Mesothelial cell of epicardium (in vitro differentiated cells): Measurements from ENCODE around the gene PRCC. TPM values are rescaled to one million over a fixed set of nuclear protein-coding genes. Genes with fewer than 3 reads are reported as not detected.

Source experiments
- DNase-seq, 2 experiments: peaks; one replicate each; pipeline ENCODE4 v3.0.0; 2021; ENCODE audit warnings: low spot score in 2 of 2; ENCODE audit not compliant: unreplicated experiment in 2 of 2
- H3K27ac Mint-ChIP-seq: 2 replicates; pipeline ENCODE4 v1.8.0; 2021; ENCODE audit warnings: mixed read lengths
- H3K27me3 Mint-ChIP-seq: 2 replicates; pipeline ENCODE4 v1.8.0; 2021; ENCODE audit warnings: low read depth, mixed read lengths
- H3K36me3 Mint-ChIP-seq: 2 replicates; pipeline ENCODE4 v1.8.0; 2021; ENCODE audit warnings: mixed read lengths
- H3K4me1 Mint-ChIP-seq: 2 replicates; pipeline ENCODE4 v1.8.0; 2021; ENCODE audit warnings: mixed read lengths
- H3K4me3 Mint-ChIP-seq: 2 replicates; pipeline ENCODE4 v1.8.0; 2021; ENCODE audit warnings: mild to moderate bottlenecking, moderate library complexity, mixed read lengths
- H3K9me3 Mint-ChIP-seq: 2 replicates; pipeline ENCODE4 v1.8.0; 2021; ENCODE audit warnings: mixed read lengths
- total RNA-seq: library from RNA; stranded (reverse); gene quantifications from 3 replicates; pipeline ENCODE4 v1.2.1, GENCODE V29; 2021
- TF ChIP-seq, protein P1 (sequence below): fragments of 200-600 bp; sonication (generic); IDR thresholded peaks from one replicate; pipeline ENCODE4 v1.5.0; 2021; ENCODE audit warnings: antibody characterized with exemption; ENCODE audit not compliant: unreplicated experiment

PRCC gene
- total RNA-seq, 1 donor from 2014 or later: 93.7 TPM

GRCh38 chr1:156781585-156782186 is 14.4 kb downstream of the PRCC start:
- peaks cover 13% of the 10 kb centered on the region for H3K36me3 Mint-ChIP-seq
- H3K27me3 Mint-ChIP-seq: no peaks in the 10 kb centered on the region
- no peak overlapping the region for H3K27ac Mint-ChIP-seq
- H3K4me1 Mint-ChIP-seq: peaks cover 9% of the 10 kb centered on the region
- H3K9me3 Mint-ChIP-seq: no peaks in the 10 kb centered on the region
- TF ChIP-seq, protein P1, sequence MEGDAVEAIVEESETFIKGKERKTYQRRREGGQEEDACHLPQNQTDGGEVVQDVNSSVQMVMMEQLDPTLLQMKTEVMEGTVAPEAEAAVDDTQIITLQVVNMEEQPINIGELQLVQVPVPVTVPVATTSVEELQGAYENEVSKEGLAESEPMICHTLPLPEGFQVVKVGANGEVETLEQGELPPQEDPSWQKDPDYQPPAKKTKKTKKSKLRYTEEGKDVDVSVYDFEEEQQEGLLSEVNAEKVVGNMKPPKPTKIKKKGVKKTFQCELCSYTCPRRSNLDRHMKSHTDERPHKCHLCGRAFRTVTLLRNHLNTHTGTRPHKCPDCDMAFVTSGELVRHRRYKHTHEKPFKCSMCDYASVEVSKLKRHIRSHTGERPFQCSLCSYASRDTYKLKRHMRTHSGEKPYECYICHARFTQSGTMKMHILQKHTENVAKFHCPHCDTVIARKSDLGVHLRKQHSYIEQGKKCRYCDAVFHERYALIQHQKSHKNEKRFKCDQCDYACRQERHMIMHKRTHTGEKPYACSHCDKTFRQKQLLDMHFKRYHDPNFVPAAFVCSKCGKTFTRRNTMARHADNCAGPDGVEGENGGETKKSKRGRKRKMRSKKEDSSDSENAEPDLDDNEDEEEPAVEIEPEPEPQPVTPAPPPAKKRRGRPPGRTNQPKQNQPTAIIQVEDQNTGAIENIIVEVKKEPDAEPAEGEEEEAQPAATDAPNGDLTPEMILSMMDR: no peak
- no peak overlapping the region for H3K4me3 Mint-ChIP-seq
- DNase-seq: no peak

- no peaks in the 10 kb centered on the region for H3K4me1 Mint-ChIP-seq
- no peak overlapping the region for H3K4me3 Mint-ChIP-seq
- peaks cover 28% of the 10 kb centered on the region for H3K36me3 Mint-ChIP-seq
- DNase-seq: no peak
- H3K27ac Mint-ChIP-seq: no peak overlapping the region
- no peaks in the 10 kb centered on the region for H3K27me3 Mint-ChIP-seq
- TF ChIP-seq, protein P1: no peak
- H3K9me3 Mint-ChIP-seq: no peaks in the 10 kb centered on the region
Measured at GRCh38 chr1:156785458-156785857, 18.1 kb downstream of the PRCC start.

DNA sequence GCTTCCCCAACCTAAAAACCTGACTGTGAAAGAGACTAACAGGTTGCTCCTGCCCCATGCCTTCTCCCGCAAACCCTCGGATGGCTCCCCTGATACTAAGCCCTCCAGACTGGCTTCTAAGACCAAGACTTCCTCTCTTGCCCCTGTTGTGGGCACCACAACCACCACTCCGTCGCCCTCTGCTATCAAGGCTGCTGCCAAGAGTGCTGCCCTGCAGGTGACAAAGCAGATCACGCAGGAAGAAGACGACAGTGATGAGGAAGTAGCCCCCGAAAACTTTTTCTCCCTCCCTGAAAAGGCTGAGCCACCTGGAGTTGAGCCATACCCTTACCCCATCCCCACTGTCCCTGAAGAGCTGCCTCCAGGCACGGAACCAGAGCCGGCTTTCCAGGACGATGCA is 19.3 kb downstream of the PRCC start:
- Mint-ChIP-seq H3K4me3 (no peak overlapping the region), H3K27me3 (no peaks in the 10 kb centered on the region), H3K4me1 (no peaks in the 10 kb centered on the region), H3K27ac (no peak overlapping the region), H3K36me3 (peaks cover 30% of the 10 kb centered on the region), H3K9me3 (no peaks in the 10 kb centered on the region)
- DNase-seq: no peak
- TF ChIP-seq, protein P1: no peak

- peaks cover 34% of the 10 kb centered on the region for H3K36me3 Mint-ChIP-seq
- H3K27ac Mint-ChIP-seq: no peak overlapping the region
- no peaks in the 10 kb centered on the region for H3K9me3 Mint-ChIP-seq
- no peaks in the 10 kb centered on the region for H3K4me1 Mint-ChIP-seq
- H3K4me3 Mint-ChIP-seq: no peak overlapping the region
- DNase-seq: no peak
- TF ChIP-seq, protein P1: no peak
- no peaks in the 10 kb centered on the region for H3K27me3 Mint-ChIP-seq
Measured at GRCh38 chr1:156788136-156788535, 20.8 kb downstream of the PRCC start.

GRCh38 chr1:156789621-156790318 is 22.4 kb downstream of the PRCC start:
- H3K9me3 Mint-ChIP-seq: no peaks in the 10 kb centered on the region
- TF ChIP-seq, protein P1: no peak
- H3K36me3 Mint-ChIP-seq: peaks cover 39% of the 10 kb centered on the region
- no peak overlapping the region for H3K27ac Mint-ChIP-seq
- no peaks in the 10 kb centered on the region for H3K4me1 Mint-ChIP-seq
- H3K27me3 Mint-ChIP-seq: no peaks in the 10 kb centered on the region
- H3K4me3 Mint-ChIP-seq: no peak overlapping the region
- DNase-seq: no peak
